ENCODE results near the gene SPO11. TPM values are rescaled to one million over a fixed set of nuclear protein-coding genes. Genes with fewer than 3 reads are reported as not detected.

Gene SPO11
- total and polyA plus RNA-seq, 2 of the 13 experiments (the other 11 are each of a cell fraction or from before 2014, with no cell fraction given): not detected

- TF ChIP-seq ZSCAN21 (CRISPR knock-in tag; IDR thresholded peaks at IDR 0.05; ENCODE audit: borderline replicate concordance) (0 out of 2 replicates have a peak, but pooled peaks have one; percentile 52), ZNF597 (CRISPR knock-in tag; IDR thresholded peaks at IDR 0.05) (no peak), CREM (IDR thresholded peaks at IDR 0.05) (no peak), CREM (CRISPR knock-in tag; IDR thresholded peaks at IDR 0.05) (0 out of 2 replicates have a peak, but pooled peaks have one; percentile 12), ZFP90 (CRISPR knock-in tag; IDR thresholded peaks at IDR 0.05; ENCODE audit: borderline replicate concordance) (no peak), ESRRA (CRISPR knock-in tag; IDR thresholded peaks at IDR 0.05; ENCODE audit: low read depth) (0 out of 2 replicates have a peak, but pooled peaks have one; percentile 9), TRAFD1 (CRISPR knock-in tag; IDR thresholded peaks at IDR 0.05; ENCODE audit: borderline replicate concordance) (0 out of 2 replicates have a peak, but pooled peaks have one; percentile 4), AGO1 (IDR thresholded peaks at IDR 0.05; ENCODE audit: low read depth, low read length, poor library complexity, severe bottlenecking) (peak; percentile 72), ZNF383 (CRISPR knock-in tag; IDR thresholded peaks at IDR 0.05; ENCODE audit: borderline replicate concordance) (no peak), MTA1 (CRISPR knock-in tag; IDR thresholded peaks at IDR 0.05; ENCODE audit: borderline replicate concordance) (peak; percentile 26; the same call in 1 of the 2 replicates), MXD3 (CRISPR knock-in tag; IDR thresholded peaks at IDR 0.05) (0 out of 2 replicates have a peak, but pooled peaks have one; percentile 54), DMAP1 (CRISPR knock-in tag; IDR thresholded peaks at IDR 0.05) (peak; percentile 8; the same call in 1 of the 2 replicates)
- TF ChIP-seq, protein P1, sequence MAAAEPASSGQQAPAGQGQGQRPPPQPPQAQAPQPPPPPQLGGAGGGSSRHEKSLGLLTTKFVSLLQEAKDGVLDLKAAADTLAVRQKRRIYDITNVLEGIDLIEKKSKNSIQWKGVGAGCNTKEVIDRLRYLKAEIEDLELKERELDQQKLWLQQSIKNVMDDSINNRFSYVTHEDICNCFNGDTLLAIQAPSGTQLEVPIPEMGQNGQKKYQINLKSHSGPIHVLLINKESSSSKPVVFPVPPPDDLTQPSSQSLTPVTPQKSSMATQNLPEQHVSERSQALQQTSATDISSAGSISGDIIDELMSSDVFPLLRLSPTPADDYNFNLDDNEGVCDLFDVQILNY (CRISPR knock-in tag; conservative IDR thresholded peaks at IDR 0.05): 0 out of 2 replicates have a peak, but pooled peaks have one; percentile 27
- TF ChIP-seq, protein P2, sequence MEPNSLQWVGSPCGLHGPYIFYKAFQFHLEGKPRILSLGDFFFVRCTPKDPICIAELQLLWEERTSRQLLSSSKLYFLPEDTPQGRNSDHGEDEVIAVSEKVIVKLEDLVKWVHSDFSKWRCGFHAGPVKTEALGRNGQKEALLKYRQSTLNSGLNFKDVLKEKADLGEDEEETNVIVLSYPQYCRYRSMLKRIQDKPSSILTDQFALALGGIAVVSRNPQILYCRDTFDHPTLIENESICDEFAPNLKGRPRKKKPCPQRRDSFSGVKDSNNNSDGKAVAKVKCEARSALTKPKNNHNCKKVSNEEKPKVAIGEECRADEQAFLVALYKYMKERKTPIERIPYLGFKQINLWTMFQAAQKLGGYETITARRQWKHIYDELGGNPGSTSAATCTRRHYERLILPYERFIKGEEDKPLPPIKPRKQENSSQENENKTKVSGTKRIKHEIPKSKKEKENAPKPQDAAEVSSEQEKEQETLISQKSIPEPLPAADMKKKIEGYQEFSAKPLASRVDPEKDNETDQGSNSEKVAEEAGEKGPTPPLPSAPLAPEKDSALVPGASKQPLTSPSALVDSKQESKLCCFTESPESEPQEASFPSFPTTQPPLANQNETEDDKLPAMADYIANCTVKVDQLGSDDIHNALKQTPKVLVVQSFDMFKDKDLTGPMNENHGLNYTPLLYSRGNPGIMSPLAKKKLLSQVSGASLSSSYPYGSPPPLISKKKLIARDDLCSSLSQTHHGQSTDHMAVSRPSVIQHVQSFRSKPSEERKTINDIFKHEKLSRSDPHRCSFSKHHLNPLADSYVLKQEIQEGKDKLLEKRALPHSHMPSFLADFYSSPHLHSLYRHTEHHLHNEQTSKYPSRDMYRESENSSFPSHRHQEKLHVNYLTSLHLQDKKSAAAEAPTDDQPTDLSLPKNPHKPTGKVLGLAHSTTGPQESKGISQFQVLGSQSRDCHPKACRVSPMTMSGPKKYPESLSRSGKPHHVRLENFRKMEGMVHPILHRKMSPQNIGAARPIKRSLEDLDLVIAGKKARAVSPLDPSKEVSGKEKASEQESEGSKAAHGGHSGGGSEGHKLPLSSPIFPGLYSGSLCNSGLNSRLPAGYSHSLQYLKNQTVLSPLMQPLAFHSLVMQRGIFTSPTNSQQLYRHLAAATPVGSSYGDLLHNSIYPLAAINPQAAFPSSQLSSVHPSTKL (CRISPR knock-in tag; IDR thresholded peaks at IDR 0.05): no peak
- TF ChIP-seq, protein P3, sequence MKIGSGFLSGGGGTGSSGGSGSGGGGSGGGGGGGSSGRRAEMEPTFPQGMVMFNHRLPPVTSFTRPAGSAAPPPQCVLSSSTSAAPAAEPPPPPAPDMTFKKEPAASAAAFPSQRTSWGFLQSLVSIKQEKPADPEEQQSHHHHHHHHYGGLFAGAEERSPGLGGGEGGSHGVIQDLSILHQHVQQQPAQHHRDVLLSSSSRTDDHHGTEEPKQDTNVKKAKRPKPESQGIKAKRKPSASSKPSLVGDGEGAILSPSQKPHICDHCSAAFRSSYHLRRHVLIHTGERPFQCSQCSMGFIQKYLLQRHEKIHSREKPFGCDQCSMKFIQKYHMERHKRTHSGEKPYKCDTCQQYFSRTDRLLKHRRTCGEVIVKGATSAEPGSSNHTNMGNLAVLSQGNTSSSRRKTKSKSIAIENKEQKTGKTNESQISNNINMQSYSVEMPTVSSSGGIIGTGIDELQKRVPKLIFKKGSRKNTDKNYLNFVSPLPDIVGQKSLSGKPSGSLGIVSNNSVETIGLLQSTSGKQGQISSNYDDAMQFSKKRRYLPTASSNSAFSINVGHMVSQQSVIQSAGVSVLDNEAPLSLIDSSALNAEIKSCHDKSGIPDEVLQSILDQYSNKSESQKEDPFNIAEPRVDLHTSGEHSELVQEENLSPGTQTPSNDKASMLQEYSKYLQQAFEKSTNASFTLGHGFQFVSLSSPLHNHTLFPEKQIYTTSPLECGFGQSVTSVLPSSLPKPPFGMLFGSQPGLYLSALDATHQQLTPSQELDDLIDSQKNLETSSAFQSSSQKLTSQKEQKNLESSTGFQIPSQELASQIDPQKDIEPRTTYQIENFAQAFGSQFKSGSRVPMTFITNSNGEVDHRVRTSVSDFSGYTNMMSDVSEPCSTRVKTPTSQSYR (CRISPR knock-in tag; IDR thresholded peaks at IDR 0.05; ENCODE audit: borderline replicate concordance): peak; percentile 83
Observed at GRCh38 chr20:57389695-57390603, 60.3 kb downstream of the SPO11 start (continued).
